A673 (cell line): Measurements from ENCODE around the gene ADGRL2.

Source experiments
- CTCF ChIP-seq: fragments of 300-800, 200-600 bp; sonication (generic); conservative IDR thresholded peaks from 2 replicates; pipeline ENCODE4 v1.5.1; 2017; ENCODE audit warnings: low read depth, mild to moderate bottlenecking, antibody characterized with exemption, low read length, moderate library complexity, mixed read lengths
- EZH2 ChIP-seq: fragments of 200-600 bp; sonication (generic); IDR thresholded peaks from 2 replicates; pipeline ENCODE4 v1.6.1; 2017; ENCODE audit warnings: borderline replicate concordance, low read depth, mild to moderate bottlenecking, mixed read lengths, antibody characterized with exemption, low read length; ENCODE audit not compliant: poor library complexity, severe bottlenecking

DNA sequence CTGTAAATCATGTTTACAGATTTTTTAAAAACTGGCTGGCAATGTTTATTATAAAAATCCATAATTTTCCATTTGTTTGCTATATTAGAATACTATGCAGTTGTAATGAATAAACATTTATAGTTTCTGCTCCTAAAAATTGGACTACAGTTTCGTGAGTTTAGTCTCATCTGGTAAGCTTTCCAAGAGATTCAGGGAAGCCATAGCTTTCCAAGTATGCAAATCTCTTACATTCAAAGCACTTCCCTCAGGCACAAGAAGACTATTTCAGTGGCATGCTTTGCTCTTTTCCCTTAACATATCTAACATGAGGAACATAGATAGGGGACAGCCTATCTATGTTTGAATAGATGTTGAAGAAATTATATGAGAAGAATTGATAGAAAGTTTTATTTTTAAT, 77.2 kb downstream of the ADGRL2 start:
- no peak for TF ChIP-seq CTCF
- no peak for TF ChIP-seq EZH2
